Neural progenitor cell (in vitro differentiated cells): Measurements from ENCODE around the gene EHD4.

ENCODE experiments used
- CTCF ChIP-seq: fragments of 200-600 bp; sonication (generic); IDR thresholded peaks from 2 replicates; pipeline ENCODE4 v1.5.1; 2017; ENCODE audit warnings: antibody characterized with exemption, mild to moderate bottlenecking
- EZH2 ChIP-seq: fragments of 200-600 bp; sonication (generic); IDR thresholded peaks from 2 replicates; pipeline ENCODE4 v1.6.1; 2017; ENCODE audit warnings: antibody characterized with exemption, mild to moderate bottlenecking, moderate library complexity
- EZH2phosphoT487 ChIP-seq: fragments of 200-600 bp; sonication (generic); IDR thresholded peaks from 2 replicates; pipeline ENCODE4 v1.6.1; 2017; ENCODE audit warnings: antibody characterized with exemption

GRCh38 chr15:41847981-41848380 is 124.4 kb downstream of the EHD4 start:
- TF ChIP-seq CTCF (no peak), EZH2 (no peak), EZH2phosphoT487 (no peak)
